Non-pigmented ciliary epithelial cell (primary cell): ENCODE measurements around the gene GTF2E1.
"Not testable (repeated sequence)": the region's sequence is repeated elsewhere in the genome, so short reads cannot be mapped to it uniquely, and the experiment has no call there.

Source experiments
- DNase-seq: peaks from one replicate; pipeline ENCODE4 v3.0.0-alpha.2; 2010; ENCODE audit warnings: low read depth

GTF2E1 gene

DNA sequence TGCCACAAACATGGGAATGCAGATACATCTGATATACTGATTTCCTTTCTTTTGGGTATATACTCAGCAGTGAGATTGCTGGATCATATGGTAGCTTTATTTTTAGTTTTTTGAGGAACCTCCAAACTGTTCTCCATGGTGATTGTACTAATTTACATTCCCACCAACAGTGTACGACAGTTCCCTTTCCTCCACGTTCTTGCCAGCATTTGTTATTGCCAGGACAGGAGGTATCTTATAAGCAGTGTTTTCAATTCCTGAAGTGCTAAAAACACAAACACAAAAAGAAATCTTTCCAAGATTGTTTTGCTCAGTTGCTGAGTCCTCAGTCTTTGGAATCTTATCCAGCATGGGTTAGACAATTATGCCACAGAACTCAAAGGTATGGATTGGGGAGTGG lies 13.5 kb downstream of the GTF2E1 start:
- no peak for DNase-seq

DNA sequence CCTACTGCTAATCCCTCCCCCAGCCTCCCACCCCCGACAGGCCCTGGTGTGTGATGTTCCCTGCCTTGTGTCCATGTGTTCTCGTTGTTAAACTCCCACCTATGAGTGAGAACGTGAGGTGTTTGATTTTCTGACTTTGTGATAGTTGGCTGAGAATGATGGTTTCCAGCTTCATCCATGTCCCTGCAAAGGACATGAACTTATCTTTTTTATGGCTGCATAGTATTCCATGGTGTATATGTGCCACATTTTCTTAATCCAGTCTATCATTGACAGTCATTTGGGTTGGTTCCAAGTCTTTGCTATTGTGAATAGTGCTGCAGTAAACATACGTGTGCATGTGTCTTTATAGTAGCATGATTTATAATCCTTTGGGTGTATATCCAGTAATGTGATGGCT lies 16.0 kb downstream of the GTF2E1 start:
- DNase-seq = not testable (repeated sequence)

GRCh38 chr3:120762615-120763014 lies 20.1 kb downstream of the GTF2E1 start:
- DNase-seq = no peak

DNA sequence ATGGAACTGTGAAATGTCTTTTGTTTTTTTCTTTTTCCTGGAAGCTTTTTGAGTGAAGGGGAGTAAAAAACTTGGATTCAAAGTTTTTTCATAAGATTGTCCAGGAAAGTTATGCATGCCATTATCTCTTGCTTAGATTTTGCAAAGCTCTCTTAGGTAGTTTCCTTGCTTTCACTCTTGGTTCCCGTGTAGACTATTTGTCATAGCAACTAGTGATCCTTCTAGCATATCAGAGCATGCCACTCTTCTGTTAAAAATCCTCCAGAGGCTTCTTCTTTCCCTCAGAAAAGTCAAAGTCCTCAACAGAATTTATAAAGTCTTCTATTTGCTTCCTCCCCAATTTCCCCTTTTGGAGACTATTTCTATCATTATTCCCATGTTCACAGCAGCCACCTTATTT lies 21.1 kb downstream of the GTF2E1 start:
- DNase-seq = no peak

DNA sequence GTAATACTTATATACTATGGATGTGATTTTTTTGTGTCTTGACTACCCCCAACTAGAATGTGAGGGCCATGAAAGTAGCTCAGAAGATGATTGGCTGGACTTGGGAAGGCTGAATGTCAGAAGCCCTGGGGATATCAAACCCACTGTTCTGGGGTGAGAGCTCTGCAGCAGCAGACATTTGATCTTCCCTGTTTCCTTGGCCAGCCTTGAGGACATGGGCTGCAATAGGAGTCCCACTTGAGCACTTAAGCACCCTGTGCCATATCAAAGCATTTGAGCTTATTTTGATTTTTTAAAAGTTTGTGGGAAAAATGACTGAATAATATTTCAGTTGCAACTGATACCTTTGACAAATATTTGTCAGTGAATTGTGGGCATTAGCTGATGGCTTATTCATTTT lies 21.7 kb downstream of the GTF2E1 start:
- DNase-seq = no peak

DNA sequence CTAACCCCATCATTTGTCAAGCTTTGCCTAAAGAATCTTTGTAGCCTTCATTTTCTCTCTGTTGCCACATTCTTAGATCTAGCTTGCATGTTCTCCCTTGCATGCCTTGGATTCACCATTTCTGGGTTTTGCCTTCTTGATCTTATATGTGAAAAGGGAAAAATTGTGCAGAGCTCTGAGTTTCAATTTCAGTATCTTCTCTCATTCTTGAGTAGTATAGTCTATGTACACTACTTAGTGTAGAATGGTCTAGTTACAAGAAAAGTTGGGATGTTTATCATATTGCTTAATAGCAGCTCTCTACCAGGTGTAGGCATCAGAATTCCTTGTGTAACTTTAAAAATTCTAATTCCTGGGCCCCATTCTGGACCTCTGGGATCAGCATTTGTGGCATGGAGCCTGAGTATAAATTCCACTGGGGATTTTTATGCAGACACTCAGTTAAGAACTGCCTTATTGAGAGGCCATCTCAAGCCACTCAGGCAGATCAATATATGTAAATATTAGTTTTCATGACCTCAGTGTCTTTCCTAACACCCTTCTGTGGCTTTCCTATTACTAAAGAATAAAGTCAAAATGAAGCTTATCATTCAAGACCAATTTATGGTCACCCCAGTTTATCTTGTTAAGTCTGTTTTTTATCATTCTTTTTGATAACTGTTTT lies 23.4 kb downstream of the GTF2E1 start:
- DNase-seq = no peak

DNA sequence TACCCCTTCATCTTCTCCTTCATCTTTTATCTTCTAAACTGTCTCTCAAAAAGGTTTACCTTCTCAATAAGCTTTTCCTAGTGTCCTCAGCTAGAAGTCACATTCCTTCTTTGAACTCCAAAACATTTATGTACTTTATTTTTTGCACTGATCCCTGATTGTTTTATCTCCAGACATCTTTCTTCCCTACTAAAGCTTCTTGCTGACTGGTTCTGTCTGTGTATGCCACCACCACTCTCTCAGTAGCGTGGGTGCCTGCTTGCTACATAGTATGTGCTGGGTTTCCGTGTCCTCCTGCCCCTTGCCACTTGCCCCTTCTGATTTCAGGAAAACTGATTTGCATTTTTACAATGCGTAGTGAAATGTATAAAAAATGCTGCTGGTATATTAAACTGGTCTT lies 24.0 kb downstream of the GTF2E1 start:
- DNase-seq = no peak

DNA sequence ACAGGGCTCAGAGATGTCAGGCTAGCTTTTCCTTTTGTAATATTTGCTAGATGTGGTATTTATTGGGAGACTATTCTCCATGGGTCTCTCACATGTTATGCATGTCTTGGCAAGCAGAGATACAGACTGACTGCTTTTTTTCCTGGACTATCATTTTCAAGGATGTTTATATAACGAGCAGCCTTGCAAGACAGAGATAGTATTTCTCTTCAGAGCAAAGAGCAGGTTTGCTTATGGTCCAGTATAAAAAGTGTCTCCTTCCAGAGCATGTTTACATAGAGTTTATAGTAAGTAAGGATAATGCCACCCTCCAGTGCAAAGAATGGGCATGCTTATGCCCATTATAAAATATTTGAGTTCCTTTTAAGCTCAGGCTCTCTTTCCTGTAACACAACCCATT lies 24.6 kb downstream of the GTF2E1 start:
- DNase-seq = no peak

DNA sequence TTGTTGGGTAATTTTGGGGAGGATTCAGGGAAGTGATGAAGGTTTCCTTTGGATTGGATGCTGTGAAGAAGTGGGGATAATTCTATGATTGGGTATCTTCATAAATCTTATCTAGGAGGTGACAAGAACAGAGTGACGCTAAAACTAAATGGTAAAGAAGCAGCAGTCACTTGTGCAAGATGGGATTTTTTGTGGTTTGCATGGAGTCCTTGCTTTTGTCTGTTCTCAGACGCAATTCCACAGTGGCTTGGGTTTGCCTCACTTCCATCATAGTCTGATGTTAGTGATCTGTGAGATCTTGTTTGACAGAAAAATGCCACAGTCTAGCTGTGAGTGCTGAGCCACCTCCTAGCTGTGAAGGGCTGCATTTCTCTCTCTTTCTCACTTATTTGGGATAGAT lies 26.9 kb downstream of the GTF2E1 start:
- DNase-seq = no peak

DNA sequence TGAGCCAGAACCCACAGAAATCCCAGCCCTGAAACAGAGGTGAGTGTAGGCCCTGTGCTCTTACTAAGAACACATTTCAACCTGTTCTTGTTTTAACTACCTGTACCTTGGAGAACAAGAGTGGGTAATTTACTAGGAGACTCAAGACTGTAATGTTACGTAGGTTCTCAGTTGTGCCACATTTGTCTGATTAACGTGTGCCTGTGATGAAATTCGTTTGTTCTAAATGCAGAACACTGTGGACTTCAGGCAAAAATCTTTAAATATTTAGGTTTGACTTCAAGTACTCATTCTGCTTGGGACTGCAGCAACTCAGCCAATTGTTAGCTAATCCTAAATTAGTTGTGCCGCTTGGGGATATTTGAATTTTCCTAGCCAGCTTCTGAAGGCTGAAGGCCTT lies 28.3 kb downstream of the GTF2E1 start:
- no peak for DNase-seq

DNA sequence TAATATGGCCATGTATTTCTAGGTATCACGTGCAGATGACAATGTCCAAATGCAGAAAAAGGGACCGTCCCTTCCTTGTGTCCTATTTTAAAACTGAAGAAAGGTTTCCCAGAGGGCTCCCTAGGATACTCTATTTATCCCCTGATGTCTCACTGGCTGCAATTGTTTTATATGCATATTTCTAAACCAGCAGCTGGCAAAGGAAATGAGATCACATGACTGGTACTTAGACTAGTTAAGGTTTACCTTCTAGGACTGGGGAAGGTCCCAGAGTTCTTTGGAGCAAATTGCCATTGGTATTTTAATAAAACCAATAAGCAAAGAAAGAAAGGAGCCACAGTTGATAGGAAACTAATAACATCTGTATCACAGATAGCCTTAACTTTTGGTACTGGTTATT lies 29.5 kb downstream of the GTF2E1 start:
- DNase-seq = no peak

DNA sequence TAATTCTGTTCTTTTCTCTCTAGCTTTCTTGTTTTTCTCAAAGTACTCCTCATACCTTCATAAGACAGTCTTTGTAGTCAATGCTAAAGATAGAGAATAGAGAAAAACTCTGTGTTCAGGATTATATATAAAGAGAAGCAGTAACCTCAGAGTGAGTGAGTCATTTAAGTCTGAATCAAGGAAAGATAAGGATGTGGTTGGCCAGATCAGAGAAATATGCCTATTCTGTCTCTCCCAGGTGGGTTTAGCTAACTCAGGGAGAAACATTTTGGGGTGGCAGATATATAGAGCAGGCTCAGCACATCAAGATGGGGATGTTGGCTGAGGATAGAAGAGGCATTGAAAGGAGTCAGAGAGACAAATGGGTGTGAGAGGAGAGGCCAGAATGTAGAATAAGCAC lies 31.4 kb downstream of the GTF2E1 start:
- DNase-seq = peak; percentile 51

- DNase-seq = no peak
These were observed 32.9 kb downstream of the GTF2E1 start for GRCh38 chr3:120775411-120775810.

DNA sequence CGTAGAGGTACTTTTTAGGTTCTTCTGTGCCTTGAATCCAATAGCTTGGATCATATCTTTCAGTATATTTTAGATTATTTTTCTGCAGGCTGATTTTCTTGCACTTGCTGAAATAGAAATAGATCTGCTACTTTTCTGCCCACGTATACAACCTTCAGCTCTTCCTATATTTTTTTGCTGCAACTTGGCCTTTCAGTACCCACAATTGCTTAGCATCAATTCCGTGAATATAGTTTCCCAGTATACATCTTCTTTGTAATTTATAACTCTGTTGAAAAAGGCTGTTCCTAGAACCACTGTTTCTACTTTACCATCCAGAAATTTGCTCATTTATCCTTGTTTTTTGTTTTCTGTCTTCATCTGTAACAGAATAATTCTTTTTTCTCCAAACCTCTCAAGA lies 36.2 kb downstream of the GTF2E1 start:
- no peak for DNase-seq

GRCh38 chr3:120780977-120781376 lies 38.4 kb downstream of the GTF2E1 start:
- DNase-seq = peak; percentile 72

GRCh38 chr3:120785832-120786231 lies 43.3 kb downstream of the GTF2E1 start:
- DNase-seq = not testable (repeated sequence)

DNA sequence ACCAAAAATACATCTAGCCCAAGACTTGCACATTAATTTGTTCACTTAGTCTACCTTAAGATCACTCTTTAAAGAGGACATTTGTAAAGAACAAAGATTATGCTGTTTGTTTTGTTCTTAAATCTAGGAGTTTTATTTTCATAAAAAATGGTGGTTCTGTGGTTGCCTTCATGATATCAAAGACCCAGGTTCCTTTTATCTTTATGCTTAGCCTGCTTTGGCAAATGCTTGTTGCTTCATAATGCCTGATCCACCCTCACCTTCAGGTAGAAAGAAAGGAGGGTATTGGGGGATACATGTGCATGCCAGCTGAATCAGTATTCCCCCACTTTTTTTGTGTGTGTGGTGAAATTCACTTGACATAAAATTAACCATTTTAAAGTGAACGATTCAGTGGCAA lies 48.5 kb downstream of the GTF2E1 start:
- no peak for DNase-seq

DNA sequence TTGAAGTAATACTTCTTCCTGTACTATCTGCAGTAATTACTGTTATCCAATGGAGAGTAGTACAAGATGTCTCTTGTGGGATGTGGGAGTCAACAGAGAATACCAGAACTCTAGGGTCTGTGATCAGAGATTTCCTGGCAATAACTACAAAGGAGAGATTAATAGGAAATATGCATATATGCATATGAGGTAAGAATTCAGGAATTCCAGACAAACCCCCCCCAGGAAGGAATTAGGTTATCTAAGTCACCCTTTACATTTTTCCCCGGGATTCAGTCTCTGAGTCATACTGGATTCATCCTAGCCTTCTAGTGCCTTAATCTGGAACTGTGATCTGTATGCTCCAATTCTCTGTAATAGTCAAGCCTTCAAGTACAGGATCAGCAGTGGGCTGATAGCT lies 49.4 kb downstream of the GTF2E1 start:
- peak; percentile 50 for DNase-seq

DNA sequence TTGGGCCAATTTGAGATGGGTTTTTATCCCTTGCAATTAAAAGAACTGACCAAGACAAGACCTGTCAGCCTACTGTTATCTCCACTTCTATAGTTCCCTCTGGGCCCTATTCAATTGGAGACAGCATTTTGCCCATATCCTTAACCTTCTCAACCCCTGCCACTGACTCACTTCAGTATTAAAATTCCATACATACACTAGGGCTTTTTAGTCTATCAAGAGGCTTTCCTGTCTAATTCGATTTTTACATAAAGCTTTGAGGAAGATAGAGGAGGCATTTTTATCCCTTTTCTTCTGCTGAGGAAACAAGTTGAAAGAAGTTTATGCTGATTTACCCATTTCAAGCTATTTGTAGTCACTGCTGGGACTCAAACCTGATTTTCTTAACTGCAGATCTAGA lies 51.1 kb downstream of the GTF2E1 start:
- no peak for DNase-seq

DNA sequence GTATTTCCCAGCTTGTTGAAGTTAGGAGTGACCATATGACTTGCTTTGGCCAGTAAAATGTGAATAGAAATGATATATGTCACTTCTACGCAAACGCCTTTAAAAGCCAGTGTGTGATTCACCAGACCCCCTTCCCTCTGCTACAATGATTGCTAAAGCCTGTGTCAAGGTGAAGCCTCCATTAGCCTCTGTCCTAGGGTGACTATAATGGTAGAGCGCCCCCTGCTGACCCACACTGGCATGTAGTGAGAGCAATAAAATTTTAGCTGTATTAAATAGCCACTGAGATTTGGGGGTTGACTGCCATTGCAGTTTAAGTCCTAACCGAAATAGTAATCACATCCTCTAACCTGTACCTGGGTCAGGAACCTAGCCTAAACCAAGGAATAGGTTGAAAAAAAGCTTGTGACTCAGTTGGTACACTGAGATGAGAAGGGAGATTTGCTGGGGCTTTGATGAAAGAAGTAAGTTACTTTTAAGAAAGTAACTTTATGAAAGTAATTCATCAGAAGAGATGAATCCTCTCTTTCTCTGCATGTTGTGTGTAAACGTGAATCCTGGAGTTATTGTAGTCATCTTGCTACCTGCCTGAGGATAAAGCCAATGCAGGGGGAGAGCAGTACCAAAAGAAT lies 52.6 kb downstream of the GTF2E1 start:
- peak; percentile 36 for DNase-seq

GRCh38 chr3:120795959-120796358 lies 53.4 kb downstream of the GTF2E1 start:
- DNase-seq = no peak

GRCh38 chr3:120796976-120797375 lies 54.4 kb downstream of the GTF2E1 start:
- DNase-seq = no peak

GRCh38 chr3:120797857-120798256 lies 55.3 kb downstream of the GTF2E1 start:
- DNase-seq = no peak

DNA sequence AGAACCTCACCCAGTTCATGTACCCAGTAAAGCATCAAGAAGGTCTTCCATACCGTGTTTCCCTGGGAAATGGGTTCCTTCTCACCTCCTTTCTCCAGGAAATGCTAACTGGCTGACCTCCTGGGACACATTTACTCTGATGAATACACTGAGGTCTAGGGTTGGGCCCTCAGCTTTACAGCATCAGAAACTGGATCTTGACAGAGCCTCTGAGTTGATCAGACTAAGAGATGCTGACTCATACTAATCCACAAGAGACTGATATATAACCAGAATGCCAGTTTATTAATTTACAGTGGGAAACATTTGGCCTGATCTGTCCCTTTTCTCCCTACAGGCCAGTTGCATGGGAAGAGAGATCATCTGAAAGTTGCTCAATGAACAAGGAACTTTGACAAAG lies 55.8 kb downstream of the GTF2E1 start:
- DNase-seq = no peak
